PC-9 (cell line): ENCODE measurements around the gene FAM98A. TPM values are rescaled to one million over a fixed set of nuclear protein-coding genes. Genes with fewer than 3 reads are reported as not detected.

Experiments
- BruUV-seq: library from RNA; stranded (reverse); fragments of 400-500 nt; replicated peaks from 2 replicates; lab custom pipeline; 2021; lab: Mats Ljungman, UMichigan
- CTCF ChIA-PET: fragments of 300-600 bp; sonication (Branson Sonifier 250); formaldehyde crosslinking; loops from one replicate; lab custom pipeline; 2022; ENCODE audit warnings: antibody characterized with exemption; lab: Charles Lee
- POLR2A ChIA-PET: fragments of 300-600 bp; sonication (Branson Sonifier 250); formaldehyde crosslinking; loops from one replicate; lab custom pipeline; 2022; ENCODE audit warnings: antibody characterized with exemption; ENCODE audit not compliant: unreplicated experiment; lab: Charles Lee
- DNase-seq, 2 experiments: peaks; one replicate each; pipeline versions ENCODE4 v3.0.0 to v3.0.0-alpha.2; 2015 to 2022; ENCODE audit warnings: mixed read lengths in 1 of 2
- H2AFZ ChIP-seq: fragments of 200-600 bp; sonication (generic); 2 replicates; pipeline ENCODE4 v1.8.1; 2017; ENCODE audit warnings: antibody characterized with exemption
- H3F3A ChIP-seq: fragments of 200-600 bp; sonication (generic); 2 replicates; pipeline ENCODE4 v1.8.1; 2017; ENCODE audit warnings: antibody characterized with exemption, mild to moderate bottlenecking, low read depth; ENCODE audit not compliant: insufficient read depth
- H3K27ac ChIP-seq: fragments of 200-600 bp; sonication (generic); 2 replicates; pipeline ENCODE4 v1.6.1; 2016; ENCODE audit warnings: mixed run types
- H3K27me3 ChIP-seq: fragments of 200-600 bp; sonication (generic); 2 replicates; pipeline ENCODE4 v1.6.1; 2016; ENCODE audit warnings: low read depth, mixed run types; ENCODE audit not compliant: insufficient read depth
- H3K36me3 ChIP-seq: fragments of 200-600 bp; sonication (generic); 2 replicates; pipeline ENCODE4 v1.6.1; 2016; ENCODE audit warnings: low read depth, mixed run types
- H3K4me1 ChIP-seq: fragments of 200-600 bp; sonication (generic); replicated peaks from 2 replicates; pipeline ENCODE4 v1.6.1; 2016; ENCODE audit warnings: mixed run types; ENCODE audit not compliant: insufficient read depth
- H3K4me2 ChIP-seq: fragments of 200-600 bp; sonication (generic); 2 replicates; pipeline ENCODE4 v1.6.1; 2017; ENCODE audit warnings: mixed run types
- H3K4me3 ChIP-seq: fragments of 200-600 bp; sonication (generic); 2 replicates; pipeline ENCODE4 v1.6.1; 2016; ENCODE audit warnings: mixed run types
- H3K79me2 ChIP-seq: fragments of 200-600 bp; sonication (generic); 2 replicates; pipeline ENCODE4 v1.6.1; 2017; ENCODE audit warnings: low read depth, mixed run types
- H3K9me2 ChIP-seq: fragments of 200-600 bp; sonication (generic); 2 replicates; pipeline ENCODE4 v1.8.1; 2017; ENCODE audit warnings: mild to moderate bottlenecking; ENCODE audit not compliant: insufficient read depth
- H3K9me3 ChIP-seq: fragments of 200-600 bp; sonication (generic); 2 replicates; pipeline ENCODE4 v1.8.1; 2016; ENCODE audit warnings: low read depth; ENCODE audit not compliant: insufficient read depth
- H4K20me1 ChIP-seq: fragments of 200-600 bp; sonication (generic); 2 replicates; pipeline ENCODE4 v1.8.1; 2017; ENCODE audit not compliant: insufficient read depth
- CTCF ChIP-seq: fragments of 200-600 bp; sonication (generic); conservative IDR thresholded peaks from 2 replicates; pipeline ENCODE4 v1.6.1; 2017; ENCODE audit warnings: mixed run types, antibody characterized with exemption, mild to moderate bottlenecking, moderate library complexity
- EZH2 ChIP-seq: fragments of 200-600 bp; sonication (generic); IDR thresholded peaks from 2 replicates; pipeline ENCODE4 v1.8.0; 2017; ENCODE audit warnings: antibody characterized with exemption, low read depth
- intact Hi-C: fragments of 100-400 bp; cut with micrococcal nuclease; formaldehyde crosslinking; loops from one replicate; pipeline ENCODE4 v1.10.0; 2022; ENCODE audit not compliant: unreplicated experiment
- total RNA-seq: library from RNA; stranded (reverse); gene quantifications from 2 replicates; pipeline ENCODE4 v1.2.3, GENCODE V29; 2021

Gene FAM98A
- total RNA-seq, 1 experiment from 2014 or later: 33.7 TPM

- no peaks in the 10 kb centered on the region for H3K4me1 ChIP-seq
- no peak overlapping the region for H3K27ac ChIP-seq
- H3K4me3 ChIP-seq: no peak overlapping the region
- H3K27me3 ChIP-seq: no peaks in the 10 kb centered on the region
- H2AFZ ChIP-seq: no peak overlapping the region
- peaks cover 12% of the 10 kb centered on the region for H3K36me3 ChIP-seq
- H3K79me2 ChIP-seq: no peaks in the 10 kb centered on the region
- ChIA-PET POLR2A (no interaction called here), CTCF (interaction anchor here (0.6 to 1.0 kb wide), 3 partner anchors 11 to 170 kb away, joined by 4 to 10 read pairs (median 4); partner anchors contain the start of gene FAM98A)
- intact Hi-C loops: loop anchor here (1.0 to 10.0 kb wide), 5 partner anchors 106 to 811 kb away; partner anchors contain the start of genes LTBP1 and RASGRP3
- peaks cover 9% of the 10 kb centered on the region; the same call in 1 of the 2 replicates for H3F3A ChIP-seq
- DNase-seq: peak in 1 of 2 experiments; percentile 34
- no TSS peak for BruUV-seq
- H4K20me1 ChIP-seq: no peaks in the 10 kb centered on the region
- no peaks in the 10 kb centered on the region for H3K9me3 ChIP-seq
- TF ChIP-seq CTCF (peak; percentile 91), EZH2 (no peak)
- H3K9me2 ChIP-seq: no peaks in the 10 kb centered on the region
- H3K4me2 ChIP-seq: no peak overlapping the region
These were observed 15.7 kb downstream of the FAM98A start for GRCh38 chr2:33583194-33583938.

- no peaks in the 10 kb centered on the region for H3K9me2 ChIP-seq
- TF ChIP-seq CTCF: no peak
- no peak overlapping the region for H3K4me2 ChIP-seq
- no peaks in the 10 kb centered on the region for H3K79me2 ChIP-seq
- H3K36me3 ChIP-seq: peaks cover 8% of the 10 kb centered on the region
- no TSS peak for BruUV-seq
- ChIA-PET POLR2A (no interaction called here), CTCF (no interaction called here)
- H3K4me3 ChIP-seq: no peak overlapping the region
- H3K27me3 ChIP-seq: no peaks in the 10 kb centered on the region
- no peak overlapping the region for H3K27ac ChIP-seq
- DNase-seq: no peak
- H3F3A ChIP-seq: peaks cover 9% of the 10 kb centered on the region; the same call in 1 of the 2 replicates
- H2AFZ ChIP-seq: no peak overlapping the region
- no peaks in the 10 kb centered on the region for H3K4me1 ChIP-seq
- H4K20me1 ChIP-seq: no peaks in the 10 kb centered on the region
- intact Hi-C loops: loop anchor here (5.0 to 10.0 kb wide), 4 partner anchors 105 to 637 kb away; partner anchors contain the start of genes LTBP1 and RASGRP3
- no peaks in the 10 kb centered on the region for H3K9me3 ChIP-seq
These were observed 17.2 kb downstream of the FAM98A start for GRCh38 chr2:33581872-33582271.

GRCh38 chr2:33579227-33579626 lies 19.9 kb downstream of the FAM98A start:
- CTCF ChIA-PET: interaction anchor here (1.1 kb wide), 1 partner anchor 545 kb away, joined by 3 read pairs; no protein-coding TSS in a partner anchor
- Histone ChIP-seq H3K4me3 (no peak overlapping the region), H3K27ac (no peak overlapping the region), H3K9me3 (no peaks in the 10 kb centered on the region), H3K4me1 (no peaks in the 10 kb centered on the region), H3K4me2 (no peak overlapping the region), H3K9me2 (no peaks in the 10 kb centered on the region), H3K36me3 (no peaks in the 10 kb centered on the region; the same call in 1 of the 2 replicates), H2AFZ (no peak overlapping the region), H3K27me3 (no peaks in the 10 kb centered on the region), H3F3A (peaks cover 9% of the 10 kb centered on the region; the same call in 1 of the 2 replicates), H3K79me2 (no peaks in the 10 kb centered on the region), H4K20me1 (no peaks in the 10 kb centered on the region)
- intact Hi-C loops: no loop called here
- peak in 1 of 2 experiments; percentile 19 for DNase-seq
- POLR2A ChIA-PET: no interaction called here
- TF ChIP-seq EZH2: no peak
- TF ChIP-seq CTCF: no peak
- BruUV-seq: no TSS peak
